ENCODE measurements around the gene NKAIN2.

DNA sequence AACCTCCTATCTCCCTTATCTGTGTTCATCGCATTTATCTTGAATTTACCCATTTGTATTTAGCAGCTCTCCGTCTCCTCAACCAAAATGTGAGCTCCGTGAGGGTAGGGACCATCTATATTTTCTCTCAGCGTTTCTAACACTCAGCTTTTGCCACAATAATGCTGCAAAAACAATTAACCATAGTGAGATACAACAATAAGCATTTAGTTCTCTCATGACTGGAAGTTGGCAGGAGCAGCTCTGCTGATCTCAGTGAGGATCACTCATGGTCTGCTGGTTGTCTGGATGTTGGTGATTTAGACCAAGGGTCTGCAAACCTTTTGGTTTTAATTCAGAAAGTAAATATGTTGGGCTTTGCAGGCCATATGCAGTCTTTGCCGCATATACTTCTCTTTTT lies 763.7 kb downstream of the NKAIN2 start:
- no peak for TF ChIP-seq POLR2A (IDR thresholded peaks at IDR 0.05; ENCODE audit: low read depth, low read length)
- TF ChIP-seq, protein P1, sequence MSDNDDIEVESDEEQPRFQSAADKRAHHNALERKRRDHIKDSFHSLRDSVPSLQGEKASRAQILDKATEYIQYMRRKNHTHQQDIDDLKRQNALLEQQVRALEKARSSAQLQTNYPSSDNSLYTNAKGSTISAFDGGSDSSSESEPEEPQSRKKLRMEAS (IDR thresholded peaks at IDR 0.05; ENCODE audit: insufficient read depth, insufficient read length) = no peak
- TF ChIP-seq, protein P2, sequence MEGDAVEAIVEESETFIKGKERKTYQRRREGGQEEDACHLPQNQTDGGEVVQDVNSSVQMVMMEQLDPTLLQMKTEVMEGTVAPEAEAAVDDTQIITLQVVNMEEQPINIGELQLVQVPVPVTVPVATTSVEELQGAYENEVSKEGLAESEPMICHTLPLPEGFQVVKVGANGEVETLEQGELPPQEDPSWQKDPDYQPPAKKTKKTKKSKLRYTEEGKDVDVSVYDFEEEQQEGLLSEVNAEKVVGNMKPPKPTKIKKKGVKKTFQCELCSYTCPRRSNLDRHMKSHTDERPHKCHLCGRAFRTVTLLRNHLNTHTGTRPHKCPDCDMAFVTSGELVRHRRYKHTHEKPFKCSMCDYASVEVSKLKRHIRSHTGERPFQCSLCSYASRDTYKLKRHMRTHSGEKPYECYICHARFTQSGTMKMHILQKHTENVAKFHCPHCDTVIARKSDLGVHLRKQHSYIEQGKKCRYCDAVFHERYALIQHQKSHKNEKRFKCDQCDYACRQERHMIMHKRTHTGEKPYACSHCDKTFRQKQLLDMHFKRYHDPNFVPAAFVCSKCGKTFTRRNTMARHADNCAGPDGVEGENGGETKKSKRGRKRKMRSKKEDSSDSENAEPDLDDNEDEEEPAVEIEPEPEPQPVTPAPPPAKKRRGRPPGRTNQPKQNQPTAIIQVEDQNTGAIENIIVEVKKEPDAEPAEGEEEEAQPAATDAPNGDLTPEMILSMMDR (IDR thresholded peaks at IDR 0.05; ENCODE audit: extremely low read depth in 1 of 2, insufficient read depth in 1 of 2, low read depth in 1 of 2, low read length in 2 of 2) = no peak
- no peak for TF ChIP-seq POLR2AphosphoS5 (IDR thresholded peaks at IDR 0.05; ENCODE audit: insufficient read depth, low read depth, low read length)
- no peak for TF ChIP-seq JUN (IDR thresholded peaks at IDR 0.05; ENCODE audit: borderline replicate concordance, insufficient read depth, insufficient read length, low read depth)
- no peak for TF ChIP-seq GATA2 (IDR thresholded peaks at IDR 0.05; ENCODE audit: insufficient read depth, insufficient read length, low read depth, low read length)
- no peak for TF ChIP-seq EZH2 (IDR thresholded peaks at IDR 0.05; ENCODE audit: borderline replicate concordance, low read depth, low read length, severe bottlenecking)
